Activated gamma-delta T cell treated with anti-CD3 and anti-CD28 coated beads, Interleukin-2, amount 50 U/mL, for 16 hours (primary cell): ENCODE results near the gene C6orf62.
"Not testable (repeated sequence)": the region's sequence is repeated elsewhere in the genome, so short reads cannot be mapped to it uniquely, and the experiment has no call there.

Experiments
- DNase-seq: peaks from one replicate; pipeline ENCODE4 v3.0.0-alpha.2; 2020; ENCODE audit warnings: low read depth

The C6orf62 gene

GRCh38 chr6:24719125-24719971 is at the start of gene C6orf62:
Gene C6orf62 (minus strand): TSS chr6:24719154. CDS start chr6:24718668, 486 bp downstream.
- peak; percentile 33 for DNase-seq

- DNase-seq, result no peak
These were observed 49.4 kb upstream of the C6orf62 start for GRCh38 chr6:24768361-24768760.

GRCh38 chr6:24766680-24767462 is 47.9 kb upstream of the C6orf62 start:
- DNase-seq, result no peak

- not testable (repeated sequence) for DNase-seq
These were observed 47.0 kb upstream of the C6orf62 start for GRCh38 chr6:24765968-24766367.

GRCh38 chr6:24764833-24765828 is 46.2 kb upstream of the C6orf62 start:
- not testable (repeated sequence) for DNase-seq

GRCh38 chr6:24763578-24763977 is 44.6 kb upstream of the C6orf62 start:
- no peak for DNase-seq

GRCh38 chr6:24761851-24762250 is 42.9 kb upstream of the C6orf62 start:
- no peak for DNase-seq

GRCh38 chr6:24761193-24761835 is 42.4 kb upstream of the C6orf62 start:
- no peak for DNase-seq

GRCh38 chr6:24760210-24760609 is 41.3 kb upstream of the C6orf62 start:
- DNase-seq, result no peak

GRCh38 chr6:24759718-24760117 is 40.8 kb upstream of the C6orf62 start:
- no peak for DNase-seq

- no peak for DNase-seq
These were observed 38.7 kb upstream of the C6orf62 start for GRCh38 chr6:24757611-24758010.

GRCh38 chr6:24755279-24755678 is 36.3 kb upstream of the C6orf62 start:
- no peak for DNase-seq

GRCh38 chr6:24754378-24754777 is 35.4 kb upstream of the C6orf62 start:
- DNase-seq, result not testable (repeated sequence)

- no peak for DNase-seq
These were observed 34.6 kb upstream of the C6orf62 start for GRCh38 chr6:24753545-24753944.

GRCh38 chr6:24752917-24753492 is 34.1 kb upstream of the C6orf62 start:
- no peak for DNase-seq

GRCh38 chr6:24752503-24752902 is 33.5 kb upstream of the C6orf62 start:
- no peak for DNase-seq

GRCh38 chr6:24750878-24751277 is 31.9 kb upstream of the C6orf62 start:
- not testable (repeated sequence) for DNase-seq

GRCh38 chr6:24749297-24749696 is 30.3 kb upstream of the C6orf62 start:
- no peak for DNase-seq

- no peak for DNase-seq
These were observed 26.0 kb upstream of the C6orf62 start for GRCh38 chr6:24744911-24745310.

GRCh38 chr6:24743944-24744335 is 25.0 kb upstream of the C6orf62 start:
- DNase-seq, result no peak
